HepG2 (cell line): ENCODE data around the gene MCM3AP. TPM values are rescaled to one million over a fixed set of nuclear protein-coding genes. Genes with fewer than 3 reads are reported as not detected.

Source experiments
- IKZF4 ChIP-seq: sonication (generic); formaldehyde crosslinking; IDR thresholded peaks from 2 replicates; pipeline ENCODE4 v1.5.1; 2020; ENCODE audit warnings: borderline replicate concordance, mild to moderate bottlenecking, low read depth, missing genetic modification reagents; ENCODE audit errors: not compliant biosample characterization
- RXRB ChIP-seq: IDR thresholded peaks from 2 replicates; pipeline ENCODE4 v1.6.1; 2016; ENCODE audit warnings: borderline replicate concordance, missing genetic modification reagents, missing compliant biosample characterization
- SP140L ChIP-seq: sonication (generic); formaldehyde crosslinking; IDR thresholded peaks from 2 replicates; pipeline ENCODE4 v1.4.0; 2020; ENCODE audit warnings: missing genetic modification reagents, borderline replicate concordance
- ZKSCAN1 ChIP-seq: fragments of 150-350 bp; IDR thresholded peaks from 2 replicates; pipeline ENCODE4 v1.6.1; 2014; ENCODE audit warnings: low read length
- ZNF883 ChIP-seq: sonication (generic); formaldehyde crosslinking; IDR thresholded peaks from 2 replicates; pipeline ENCODE4 v1.5.1; 2020; ENCODE audit warnings: mild to moderate bottlenecking, missing genetic modification reagents; ENCODE audit errors: not compliant biosample characterization
- polyA plus RNA-seq, 8 experiments: library from polyadenylated mRNA; depleted of rRNA in 3 of 8; stranded (reverse) in 7 of 8; unstranded in 1 of 8; fragments of >200 nt; fragmentation: Illumina TruSeq in 4 of 8; extraction: Trizol in 4 of 8; gene quantifications; 2 replicates each; pipeline versions ENCODE4 v1.2.1 to v1.2.3, GENCODE V29; 2011 to 2016; ENCODE audit warnings: low read depth in 4 of 8, missing spikeins in 1 of 8, mixed read lengths in 1 of 8; ENCODE audit not compliant: insufficient read depth in 1 of 8
- total RNA-seq, 5 experiments: library from RNA; depleted of rRNA; stranded (reverse); fragments of >200 nt; fragmentation: Illumina TruSeq; extraction: Trizol; gene quantifications; 2 replicates each; pipeline ENCODE4 v1.2.3, GENCODE V29; 2016; ENCODE audit warnings: low read depth in 1 of 5
- TF ChIP-seq, protein P1 (sequence below): conservative IDR thresholded peaks from 2 replicates; pipeline ENCODE4 v1.6.1; 2018; ENCODE audit warnings: missing genetic modification reagents
- TF ChIP-seq, protein P2 (sequence below): sonication (generic); formaldehyde crosslinking; IDR thresholded peaks from 2 replicates; pipeline ENCODE4 v1.5.0; 2020; ENCODE audit warnings: mild to moderate bottlenecking, missing genetic modification reagents
- TF ChIP-seq, protein P3 (sequence below): IDR thresholded peaks from 2 replicates; pipeline ENCODE4 v1.6.1; 2018; ENCODE audit warnings: missing genetic modification reagents

Gene MCM3AP
- total and polyA plus RNA-seq, 2 of the 13 experiments (the other 11 are each of a cell fraction or from before 2014, with no cell fraction given): 27.0 to 54.7 TPM

DNA sequence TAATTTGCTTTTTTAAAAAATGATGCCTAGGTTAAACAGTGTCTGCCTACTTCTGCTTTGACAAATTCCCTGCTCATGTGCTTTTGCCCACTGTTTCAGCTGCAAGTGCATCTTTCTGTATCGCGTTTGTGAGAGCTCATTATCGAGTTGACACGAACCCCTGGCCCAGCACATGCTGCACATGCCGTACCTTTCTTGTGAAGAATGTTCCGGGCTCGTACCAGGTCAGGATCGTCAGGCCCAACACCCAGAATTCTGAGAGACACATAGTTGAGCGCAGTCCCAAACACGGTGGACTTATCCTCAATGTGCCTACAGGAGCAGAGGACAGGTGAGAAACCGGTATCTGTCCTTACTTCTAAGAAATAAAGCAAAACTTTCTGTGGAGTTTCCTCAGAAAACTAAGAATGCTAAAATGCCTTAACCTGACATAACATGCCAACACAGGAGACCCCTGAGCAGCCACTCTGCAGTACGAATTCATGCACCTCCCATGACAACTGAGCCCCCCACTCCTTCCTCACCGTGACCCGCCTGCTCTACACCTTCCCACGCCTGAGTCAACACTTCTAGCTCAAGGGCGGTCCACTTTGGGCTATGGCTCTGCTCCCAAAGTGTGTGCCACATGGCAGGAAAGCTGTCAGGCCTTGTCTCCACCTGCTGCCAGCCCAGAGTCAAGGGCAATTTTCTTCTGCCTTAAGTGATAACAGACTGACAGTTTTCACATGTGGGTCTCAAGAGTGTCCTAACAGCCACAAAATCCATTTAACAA lies 63.6 kb downstream of the MCM3AP start (continued):
- TF ChIP-seq, protein P1, sequence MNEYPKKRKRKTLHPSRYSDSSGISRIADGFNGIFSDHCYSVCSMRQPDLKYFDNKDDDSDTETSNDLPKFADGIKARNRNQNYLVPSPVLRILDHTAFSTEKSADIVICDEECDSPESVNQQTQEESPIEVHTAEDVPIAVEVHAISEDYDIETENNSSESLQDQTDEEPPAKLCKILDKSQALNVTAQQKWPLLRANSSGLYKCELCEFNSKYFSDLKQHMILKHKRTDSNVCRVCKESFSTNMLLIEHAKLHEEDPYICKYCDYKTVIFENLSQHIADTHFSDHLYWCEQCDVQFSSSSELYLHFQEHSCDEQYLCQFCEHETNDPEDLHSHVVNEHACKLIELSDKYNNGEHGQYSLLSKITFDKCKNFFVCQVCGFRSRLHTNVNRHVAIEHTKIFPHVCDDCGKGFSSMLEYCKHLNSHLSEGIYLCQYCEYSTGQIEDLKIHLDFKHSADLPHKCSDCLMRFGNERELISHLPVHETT (CRISPR knock-in tag): no peak
- TF ChIP-seq, protein P2, sequence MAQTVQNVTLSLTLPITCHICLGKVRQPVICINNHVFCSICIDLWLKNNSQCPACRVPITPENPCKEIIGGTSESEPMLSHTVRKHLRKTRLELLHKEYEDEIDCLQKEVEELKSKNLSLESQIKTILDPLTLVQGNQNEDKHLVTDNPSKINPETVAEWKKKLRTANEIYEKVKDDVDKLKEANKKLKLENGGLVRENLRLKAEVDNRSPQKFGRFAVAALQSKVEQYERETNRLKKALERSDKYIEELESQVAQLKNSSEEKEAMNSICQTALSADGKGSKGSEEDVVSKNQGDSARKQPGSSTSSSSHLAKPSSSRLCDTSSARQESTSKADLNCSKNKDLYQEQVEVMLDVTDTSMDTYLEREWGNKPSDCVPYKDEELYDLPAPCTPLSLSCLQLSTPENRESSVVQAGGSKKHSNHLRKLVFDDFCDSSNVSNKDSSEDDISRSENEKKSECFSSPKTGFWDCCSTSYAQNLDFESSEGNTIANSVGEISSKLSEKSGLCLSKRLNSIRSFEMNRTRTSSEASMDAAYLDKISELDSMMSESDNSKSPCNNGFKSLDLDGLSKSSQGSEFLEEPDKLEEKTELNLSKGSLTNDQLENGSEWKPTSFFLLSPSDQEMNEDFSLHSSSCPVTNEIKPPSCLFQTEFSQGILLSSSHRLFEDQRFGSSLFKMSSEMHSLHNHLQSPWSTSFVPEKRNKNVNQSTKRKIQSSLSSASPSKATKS (CRISPR knock-in tag): no peak
- TF ChIP-seq, protein P3, sequence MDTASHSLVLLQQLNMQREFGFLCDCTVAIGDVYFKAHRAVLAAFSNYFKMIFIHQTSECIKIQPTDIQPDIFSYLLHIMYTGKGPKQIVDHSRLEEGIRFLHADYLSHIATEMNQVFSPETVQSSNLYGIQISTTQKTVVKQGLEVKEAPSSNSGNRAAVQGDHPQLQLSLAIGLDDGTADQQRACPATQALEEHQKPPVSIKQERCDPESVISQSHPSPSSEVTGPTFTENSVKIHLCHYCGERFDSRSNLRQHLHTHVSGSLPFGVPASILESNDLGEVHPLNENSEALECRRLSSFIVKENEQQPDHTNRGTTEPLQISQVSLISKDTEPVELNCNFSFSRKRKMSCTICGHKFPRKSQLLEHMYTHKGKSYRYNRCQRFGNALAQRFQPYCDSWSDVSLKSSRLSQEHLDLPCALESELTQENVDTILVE (CRISPR knock-in tag): no peak
- TF ChIP-seq ZNF883 (CRISPR knock-in tag): no peak
- no peak for TF ChIP-seq ZKSCAN1
- no peak for TF ChIP-seq RXRB (CRISPR knock-in tag)
- TF ChIP-seq IKZF4: no peak
- no peak for TF ChIP-seq SP140L (CRISPR knock-in tag)
